Sigmoid colon (tissue), 7 donors: ENCODE measurements around the gene GNLY. TPM values are rescaled to one million over a fixed set of nuclear protein-coding genes. Genes with fewer than 3 reads are reported as not detected.

Source experiments
- DNase-seq: peaks from one replicate; pipeline ENCODE4 v3.0.0-alpha.2; 2019
- H3K27ac ChIP-seq, 4 donors: fragments of 200-600 bp; sonication (generic); one replicate each; pipeline ENCODE4 v1.5.1; 2016 to 2019; ENCODE audit warnings: mild to moderate bottlenecking in 1 of 4
- H3K27me3 ChIP-seq, 3 donors: fragments of 200-600 bp; sonication (generic); one replicate each; pipeline ENCODE4 v1.5.1; 2019; ENCODE audit warnings: mild to moderate bottlenecking in 1 of 3
- H3K36me3 ChIP-seq, 4 donors: fragments of 200-600 bp; sonication (generic); one replicate each; pipeline ENCODE4 v1.5.1; 2016 to 2019
- H3K4me1 ChIP-seq, 4 donors: fragments of 200-600 bp; sonication (generic); one replicate each; pipeline ENCODE4 v1.5.1; 2017 to 2019
- H3K4me3 ChIP-seq, 4 donors: fragments of 200-600 bp; sonication (generic); one replicate each; pipeline ENCODE4 v1.5.1; 2017 to 2019; ENCODE audit warnings: mild to moderate bottlenecking in 2 of 4, moderate library complexity in 1 of 4
- H3K9me3 ChIP-seq, 4 donors: fragments of 200-600 bp in 3 of 4; sonication (generic) in 3 of 4; one replicate each; pipeline versions ENCODE4 v1.5.1 to v1.6.1; 2013 to 2019
- EP300 ChIP-seq, 4 donors: sonication (generic); formaldehyde crosslinking; IDR thresholded peaks; one replicate each; pipeline ENCODE4 v1.6.1; 2017; ENCODE audit warnings: antibody characterized with exemption in 4 of 4
- POLR2A ChIP-seq, 2 donors: fragments of 450-650 bp; IDR thresholded peaks; one replicate each; pipeline ENCODE4 v1.6.1; 2016; ENCODE audit warnings: antibody characterized with exemption in 2 of 2, mild to moderate bottlenecking in 2 of 2, moderate library complexity in 2 of 2
- POLR2AphosphoS5 ChIP-seq, 4 donors: sonication (generic); formaldehyde crosslinking; IDR thresholded peaks; one replicate each; pipeline ENCODE4 v1.6.1; 2017; ENCODE audit warnings: antibody characterized with exemption in 4 of 4
- WGBS, 2 donors: extraction: QIAGEN DNeasy Blood & Tissue Kit; methylation state at CpG; one replicate each; pipeline ENCODE4 v1.1.7; 2013; 5-methylcytosine and 5-hydroxymethylcytosine counted together
- intact Hi-C: fragments of 100-400 bp; cut with DNase I; formaldehyde crosslinking; loops from one replicate; pipeline ENCODE4 v1.15.1; 2023
- polyA plus RNA-seq, 3 donors: library from polyadenylated mRNA; stranded (reverse); fragments of 200-250 nt; gene quantifications; one replicate each; pipeline ENCODE4 v1.2.3, GENCODE V29; 2013
- total RNA-seq, 4 donors: library from RNA; depleted of rRNA; stranded (reverse); fragments of >200 nt; gene quantifications; one replicate each; pipeline ENCODE4 v1.1.0, GENCODE V29; 2016
- TF ChIP-seq, protein P1 (sequence below), 4 experiments: fragments of 450-650 bp in 3 of 4; fragments of 200-600 bp in 1 of 4; IDR thresholded peaks; one replicate each; pipeline ENCODE4 v1.5.1; 2016 to 2019; ENCODE audit warnings: antibody characterized with exemption in 4 of 4, mild to moderate bottlenecking in 3 of 4, moderate library complexity in 2 of 4
- donor health status: healthy with polysubstance abuse.
- donor health status: Bipolar disorder and iron deficiency.
- donor health status: healthy.

GNLY gene
- total and polyA plus RNA-seq, 7 donors, result 1.6 to 13.9 (median 3.3) TPM; not detected in 3

DNA sequence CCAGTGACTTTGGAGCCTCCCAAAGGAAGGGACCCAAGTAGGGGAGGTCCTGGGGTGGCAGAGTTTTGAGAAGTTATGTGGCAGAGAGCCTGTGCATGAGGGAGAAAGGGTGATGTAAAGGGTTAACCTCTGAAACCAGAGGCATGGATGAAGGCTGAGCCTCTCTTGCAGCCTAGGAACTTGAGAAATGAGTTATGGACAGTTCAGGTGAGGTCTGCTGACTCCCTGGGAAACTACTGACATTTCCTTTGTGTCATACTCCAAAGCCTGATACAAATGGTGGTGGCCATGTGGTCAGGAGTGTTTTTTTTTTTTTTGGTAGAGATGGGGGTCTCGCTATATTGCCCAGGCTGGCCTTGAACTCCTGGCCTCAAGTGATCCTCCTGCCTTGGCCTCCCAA is 12.4 kb upstream of the GNLY start:
- H3K36me3 ChIP-seq, result no peaks in the 10 kb centered on the region
- no peaks in the 10 kb centered on the region for H3K27me3 ChIP-seq
- DNase-seq, result no peak
- WGBS, 2 donors, result 90 to 91% methylated on average over 1 of the region's 1 CpG
- H3K9me3 ChIP-seq, result no peaks in the 10 kb centered on the region
- H3K4me1 ChIP-seq, result peaks cover 0 to 12% (median 8%) of the 10 kb centered on the region in 4 donors
- intact Hi-C loops, result no loop called here
- TF ChIP-seq POLR2A (IDR thresholded peaks at IDR 0.05), result no peak
- TF ChIP-seq, protein P1, sequence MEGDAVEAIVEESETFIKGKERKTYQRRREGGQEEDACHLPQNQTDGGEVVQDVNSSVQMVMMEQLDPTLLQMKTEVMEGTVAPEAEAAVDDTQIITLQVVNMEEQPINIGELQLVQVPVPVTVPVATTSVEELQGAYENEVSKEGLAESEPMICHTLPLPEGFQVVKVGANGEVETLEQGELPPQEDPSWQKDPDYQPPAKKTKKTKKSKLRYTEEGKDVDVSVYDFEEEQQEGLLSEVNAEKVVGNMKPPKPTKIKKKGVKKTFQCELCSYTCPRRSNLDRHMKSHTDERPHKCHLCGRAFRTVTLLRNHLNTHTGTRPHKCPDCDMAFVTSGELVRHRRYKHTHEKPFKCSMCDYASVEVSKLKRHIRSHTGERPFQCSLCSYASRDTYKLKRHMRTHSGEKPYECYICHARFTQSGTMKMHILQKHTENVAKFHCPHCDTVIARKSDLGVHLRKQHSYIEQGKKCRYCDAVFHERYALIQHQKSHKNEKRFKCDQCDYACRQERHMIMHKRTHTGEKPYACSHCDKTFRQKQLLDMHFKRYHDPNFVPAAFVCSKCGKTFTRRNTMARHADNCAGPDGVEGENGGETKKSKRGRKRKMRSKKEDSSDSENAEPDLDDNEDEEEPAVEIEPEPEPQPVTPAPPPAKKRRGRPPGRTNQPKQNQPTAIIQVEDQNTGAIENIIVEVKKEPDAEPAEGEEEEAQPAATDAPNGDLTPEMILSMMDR (IDR thresholded peaks at IDR 0.05), result no peak
- TF ChIP-seq EP300 (IDR thresholded peaks at IDR 0.05), result no peak
- TF ChIP-seq POLR2AphosphoS5 (IDR thresholded peaks at IDR 0.05), result no peak
- peak overlapping the region in 1 of 4 donors; percentile 45 for H3K27ac ChIP-seq
- H3K4me3 ChIP-seq, result no peak overlapping the region

DNA sequence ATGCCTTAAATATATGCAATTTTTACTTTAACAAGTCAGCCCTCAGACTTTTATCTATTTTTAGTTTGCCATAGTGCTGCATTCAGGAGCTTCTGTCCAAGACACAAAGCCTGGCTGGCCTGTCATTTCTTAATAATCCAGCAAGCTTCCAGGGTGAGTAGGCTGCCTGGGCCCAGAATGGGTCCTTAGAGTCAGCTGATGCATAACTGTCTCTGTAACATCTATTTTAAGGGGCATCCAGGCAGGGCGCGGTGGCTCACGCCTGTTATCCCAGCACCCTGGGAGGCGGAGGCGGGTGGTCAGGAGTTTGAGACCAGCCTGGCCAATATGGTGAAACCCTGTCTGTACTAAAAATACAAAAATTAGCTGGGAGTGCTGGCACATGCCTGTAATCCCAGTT is 11.8 kb upstream of the GNLY start:
- no peak for TF ChIP-seq EP300 (IDR thresholded peaks at IDR 0.05)
- Histone ChIP-seq H3K27ac (peak overlapping the region in 1 of 4 donors; percentile 45), H3K27me3 (no peaks in the 10 kb centered on the region), H3K36me3 (no peaks in the 10 kb centered on the region), H3K9me3 (no peaks in the 10 kb centered on the region), H3K4me1 (peaks cover 0 to 12% (median 8%) of the 10 kb centered on the region in 4 donors), H3K4me3 (no peak overlapping the region)
- intact Hi-C loops, result no loop called here
- DNase-seq, result peak; percentile 56
- 95 to 97% methylated on average over 5 of the region's 5 CpGs for WGBS, 2 donors

DNA sequence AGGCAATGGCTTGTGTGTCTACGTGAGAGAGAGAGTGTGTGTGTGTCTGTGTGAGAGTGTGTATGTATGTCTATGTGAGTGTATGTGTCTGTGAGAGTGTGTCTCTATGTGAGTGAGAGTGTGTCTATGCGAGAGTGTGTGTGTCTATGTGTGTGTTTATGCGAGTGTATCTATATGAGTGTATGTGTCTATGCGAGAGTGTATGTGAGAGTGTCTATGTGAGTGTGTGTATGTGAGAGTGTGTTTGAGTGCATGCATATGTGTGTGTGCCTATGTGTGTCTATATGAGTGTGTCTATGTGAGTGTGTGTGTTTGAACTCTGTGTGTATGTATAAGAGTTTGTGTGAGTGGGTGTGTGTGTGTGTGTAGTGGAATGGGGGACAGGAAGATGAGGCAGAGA is 9.8 kb upstream of the GNLY start:
- TF ChIP-seq, protein P1 (IDR thresholded peaks at IDR 0.05), result no peak
- TF ChIP-seq POLR2A (IDR thresholded peaks at IDR 0.05) (no peak), POLR2AphosphoS5 (IDR thresholded peaks at IDR 0.05) (no peak), EP300 (IDR thresholded peaks at IDR 0.05) (no peak)
- DNase-seq, result no peak
- no peaks in the 10 kb centered on the region for H3K9me3 ChIP-seq
- H3K4me1 ChIP-seq, result peaks cover 0 to 2% (median under 1%) of the 10 kb centered on the region in 4 donors
- H3K36me3 ChIP-seq, result no peaks in the 10 kb centered on the region
- H3K27ac ChIP-seq, result no peak overlapping the region
- intact Hi-C loops, result no loop called here
- H3K27me3 ChIP-seq, result no peaks in the 10 kb centered on the region
- no peak overlapping the region for H3K4me3 ChIP-seq
- WGBS, 2 donors, result 95% methylated on average over 4 of the region's 4 CpGs

DNA sequence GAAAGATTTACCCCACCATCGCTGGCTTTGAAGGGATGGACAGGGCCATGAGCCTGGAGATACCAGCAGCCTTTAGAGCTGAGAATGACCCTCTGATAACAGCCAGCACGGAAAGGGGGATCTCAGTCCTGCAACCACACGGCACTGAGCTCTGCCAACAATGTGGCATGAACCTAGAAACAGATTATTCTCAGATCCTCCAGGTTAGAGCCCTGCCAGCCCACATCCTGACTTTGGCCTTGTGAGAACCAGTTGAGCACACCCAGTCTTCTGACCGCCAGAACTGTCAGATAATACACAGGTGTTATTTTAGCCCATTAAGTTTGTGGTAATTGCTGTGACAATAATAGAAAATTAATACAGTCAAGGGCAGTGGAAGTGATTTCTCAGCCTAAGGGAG is 9.4 kb upstream of the GNLY start:
- TF ChIP-seq POLR2AphosphoS5 (IDR thresholded peaks at IDR 0.05) (no peak), POLR2A (IDR thresholded peaks at IDR 0.05) (no peak), EP300 (IDR thresholded peaks at IDR 0.05) (no peak)
- TF ChIP-seq, protein P1 (IDR thresholded peaks at IDR 0.05), result no peak
- Histone ChIP-seq H3K36me3 (no peaks in the 10 kb centered on the region), H3K27me3 (no peaks in the 10 kb centered on the region), H3K4me3 (no peak overlapping the region), H3K4me1 (no peaks in the 10 kb centered on the region), H3K9me3 (no peaks in the 10 kb centered on the region), H3K27ac (no peak overlapping the region)
- DNase-seq, result no peak
- intact Hi-C loops, result no loop called here
- 82 to 85% methylated on average over 4 of the region's 4 CpGs for WGBS, 2 donors

DNA sequence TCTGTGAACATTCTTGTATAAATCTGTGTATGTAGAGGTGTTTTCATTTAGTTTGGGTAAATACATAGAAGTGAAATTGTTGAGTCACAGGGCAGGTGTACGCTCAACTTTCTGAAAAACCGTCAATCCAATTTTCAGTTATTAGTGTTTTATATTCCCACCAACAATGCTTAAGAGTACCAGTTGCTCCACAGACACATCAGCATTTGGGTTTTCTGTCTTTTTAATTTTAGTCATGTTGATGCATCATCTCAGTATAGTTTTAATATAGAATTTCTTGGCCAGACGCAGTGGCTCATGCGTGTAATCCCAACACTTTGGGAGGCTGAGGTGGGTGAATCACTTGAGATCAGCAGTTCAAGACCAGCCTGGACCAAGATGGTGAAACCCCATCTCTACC is 3.2 kb upstream of the GNLY start:
- intact Hi-C loops, result no loop called here
- Histone ChIP-seq H3K4me3 (no peak overlapping the region), H3K4me1 (no peaks in the 10 kb centered on the region), H3K27me3 (no peaks in the 10 kb centered on the region), H3K9me3 (no peaks in the 10 kb centered on the region), H3K27ac (no peak overlapping the region), H3K36me3 (no peaks in the 10 kb centered on the region)
- WGBS, 2 donors, result 89% methylated on average over 4 of the region's 4 CpGs
- TF ChIP-seq, protein P1 (IDR thresholded peaks at IDR 0.05), result no peak
- TF ChIP-seq POLR2A (IDR thresholded peaks at IDR 0.05), result no peak
- no peak for TF ChIP-seq EP300 (IDR thresholded peaks at IDR 0.05)
- TF ChIP-seq POLR2AphosphoS5 (IDR thresholded peaks at IDR 0.05), result no peak
- no peak for DNase-seq
